HG03064 (cell line): ENCODE data around the gene NLRP6.
"Not testable (repeated sequence)": the region's sequence is repeated elsewhere in the genome, so short reads cannot be mapped to it uniquely, and the experiment has no call there.

Experiments used
- ATAC-seq: cut with Tn5 transposase; IDR thresholded peaks from one replicate; pipeline ENCODE4 v1.9.1; 2021; ENCODE audit warnings: low read depth; ENCODE audit not compliant: unreplicated experiment

The NLRP6 gene

GRCh38 chr11:333616-334263 is 55.5 kb downstream of the NLRP6 start:
- not testable (repeated sequence) for ATAC-seq

GRCh38 chr11:334264-334994 is 56.2 kb downstream of the NLRP6 start:
- ATAC-seq: no peak
